ENCODE data around the gene FAM185A.
"Not testable (repeated sequence)": the region's sequence is repeated elsewhere in the genome, so short reads cannot be mapped to it uniquely, and the experiment has no call there.

- TF ChIP-seq MAZ (IDR thresholded peaks at IDR 0.05; ENCODE audit: borderline replicate concordance, low read depth, low read length); CEBPB (IDR thresholded peaks at IDR 0.05); HOXA7 (CRISPR knock-in tag; IDR thresholded peaks at IDR 0.05); MYC (IDR thresholded peaks at IDR 0.05; ENCODE audit: borderline replicate concordance, low read length); CTCF (IDR thresholded peaks at IDR 0.05); REST (IDR thresholded peaks at IDR 0.05); RNF2 (IDR thresholded peaks at IDR 0.05; ENCODE audit: borderline replicate concordance, low read depth); ELK1 (IDR thresholded peaks at IDR 0.05; ENCODE audit: low read depth, low read length); KDM1A (IDR thresholded peaks at IDR 0.05; ENCODE audit: low read depth); POLR2A (IDR thresholded peaks at IDR 0.05; ENCODE audit: low read length); USF2 (IDR thresholded peaks at IDR 0.05); TP53 (CRISPR knock-in tag; IDR thresholded peaks at IDR 0.05): not testable (repeated sequence)
Observed at GRCh38 chr7:102791367-102791766, 42.6 kb downstream of the FAM185A start.

Data from A549 (cell line).